Fibroblast of villous mesenchyme (primary cell): ENCODE measurements around the gene STK25. TPM values are rescaled to one million over a fixed set of nuclear protein-coding genes. Genes with fewer than 3 reads are reported as not detected.
"Not testable (repeated sequence)": the region's sequence is repeated elsewhere in the genome, so short reads cannot be mapped to it uniquely, and the experiment has no call there.

Source experiments
- DNase-seq: peaks from one replicate; pipeline ENCODE4 v3.0.0-alpha.2; 2010; ENCODE audit warnings: low read depth
- H3K4me3 ChIP-seq: 2 replicates; pipeline ENCODE4 v1.5.1; 2011; ENCODE audit warnings: low read depth, mild to moderate bottlenecking, low read length
- CTCF ChIP-seq: IDR thresholded peaks from 2 replicates; pipeline ENCODE4 v1.5.1; 2012; ENCODE audit warnings: low read depth, mild to moderate bottlenecking, low read length; ENCODE audit not compliant: insufficient read depth
- small RNA-seq: library from RNA; depleted of rRNA; stranded (forward); fragments of <200 nt; gene quantifications from one replicate; pipeline ENCODE3, GENCODE V24; 2012
- total RNA-seq: library from RNA; depleted of rRNA; stranded (reverse); fragments of >200 nt; gene quantifications from 2 replicates; pipeline ENCODE4 v1.2.3, GENCODE V29; 2012

Gene STK25
- total RNA-seq, 1 donor: 245 TPM

DNA sequence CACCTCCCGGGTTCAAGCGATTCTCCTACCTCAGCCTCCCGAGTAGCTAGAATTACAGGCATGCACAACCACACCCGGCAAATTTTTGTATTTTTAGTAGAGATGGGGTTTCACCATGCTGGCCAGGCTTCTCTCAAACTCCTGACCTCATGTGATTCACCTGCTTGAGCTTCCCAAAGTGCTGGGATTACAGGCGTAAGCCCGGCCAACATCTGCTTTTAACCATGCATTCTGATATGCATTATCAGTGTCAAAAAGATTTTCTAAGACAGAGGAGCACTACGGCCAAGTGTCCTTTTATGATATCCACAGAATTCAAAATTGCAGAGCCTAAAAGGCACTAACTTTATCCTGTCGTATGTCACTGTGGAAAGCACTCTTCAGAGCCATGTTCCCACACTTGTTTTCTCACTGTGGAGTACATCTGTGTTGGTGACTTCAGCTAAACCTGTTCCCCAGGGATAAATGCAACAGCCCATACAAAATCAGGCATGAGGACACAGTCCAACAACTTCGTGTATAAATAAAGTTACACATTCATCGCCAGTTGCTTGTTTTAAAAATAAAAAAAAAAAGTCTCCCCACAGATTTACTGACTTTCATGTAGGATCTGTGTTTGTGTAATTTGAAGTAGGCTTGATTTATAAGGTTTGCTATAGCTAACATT is 56.4 kb downstream of the STK25 start:
- no peak for TF ChIP-seq CTCF
- no peak overlapping the region for H3K4me3 ChIP-seq
- no peak for DNase-seq

DNA sequence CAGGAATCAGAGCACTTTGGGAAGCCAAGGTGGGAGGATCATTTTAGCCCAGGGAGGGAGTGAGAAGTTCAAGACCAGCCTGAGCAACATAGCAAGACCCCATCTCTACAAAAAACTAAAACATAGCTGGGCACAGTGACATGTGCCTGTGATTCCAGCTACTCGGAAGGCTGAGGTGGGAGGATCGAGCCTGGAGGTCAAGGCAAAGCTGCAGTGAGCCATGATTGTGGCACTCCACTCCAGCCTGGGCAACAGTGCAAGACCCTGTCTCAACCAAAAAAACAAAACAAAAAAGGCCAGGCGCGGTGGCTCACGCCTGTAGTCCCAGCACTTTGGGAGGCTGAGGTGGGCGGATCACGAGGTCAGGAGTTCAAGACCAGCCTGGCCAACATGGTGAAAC is 58.3 kb downstream of the STK25 start:
- H3K4me3 ChIP-seq, DNase-seq: not testable (repeated sequence)

GRCh38 chr2:241445426-241445825 is 63.0 kb downstream of the STK25 start:
- no peak for DNase-seq
- TF ChIP-seq CTCF: no peak
- H3K4me3 ChIP-seq: no peak overlapping the region

DNA sequence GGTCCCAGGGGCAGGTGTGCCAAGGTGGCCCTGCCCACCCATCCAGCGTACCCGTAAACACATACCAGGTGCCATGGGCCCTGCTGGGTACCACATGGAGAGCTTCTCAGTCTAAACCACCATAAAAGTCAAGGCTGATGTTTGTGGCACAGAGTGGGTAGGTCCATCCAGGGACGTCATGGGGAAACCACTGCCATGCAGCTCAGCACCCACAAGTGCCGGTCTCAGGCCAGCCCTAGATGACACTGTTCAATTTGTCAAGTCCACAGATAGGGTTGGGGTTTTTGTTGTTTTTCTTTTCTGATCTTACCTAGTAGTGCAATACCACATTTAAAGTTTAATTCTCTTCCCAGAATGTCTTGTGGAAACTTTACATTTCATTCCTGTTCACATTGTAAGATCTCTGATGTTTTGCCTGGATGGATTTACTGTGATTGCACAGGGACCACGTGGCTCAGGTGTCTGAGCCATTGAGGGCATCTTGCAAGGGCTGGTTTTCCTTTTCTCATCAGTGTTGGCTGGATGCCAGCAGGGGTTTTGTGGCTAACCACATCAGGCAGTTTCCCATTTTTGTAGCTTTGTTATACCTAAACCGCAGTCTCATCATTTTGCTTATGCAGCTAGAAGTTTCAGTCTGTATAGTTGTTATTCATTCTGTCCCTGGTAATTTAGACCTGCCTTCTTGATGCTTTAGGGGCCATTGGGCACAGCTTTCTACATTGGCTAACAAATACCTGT is 64.7 kb downstream of the STK25 start:
- peak; percentile 50 for DNase-seq
- no peak overlapping the region for H3K4me3 ChIP-seq
- no peak for TF ChIP-seq CTCF

Small RNA genes lying within 50 kb of the gene (small RNA-seq; reads per million reads assigned to genes)
- not detected for gene MIR3133

Other genes starting within 250 kb of the STK25 start
- 1,089 and 1,343 TPM in 2 replicates for gene HDLBP, start 192.9 kb downstream of the STK25 start, total RNA-seq
- 426 and 577 TPM in 2 replicates for gene SEPTIN2, start 192.7 kb downstream of the STK25 start, total RNA-seq
- gene FARP2, start 152.3 kb downstream of the STK25 start, total RNA-seq: 34.1 and 37.6 TPM in 2 replicates
- 42.2 and 54.0 TPM in 2 replicates for gene BOK, start 50.2 kb upstream of the STK25 start, total RNA-seq
- 35.4 and 36.7 TPM in 2 replicates for gene THAP4, start 128.6 kb upstream of the STK25 start, total RNA-seq
- gene ATG4B, start 129.1 kb upstream of the STK25 start, total RNA-seq: 36.7 and 47.1 TPM in 2 replicates
- 33.2 and 40.9 TPM in 2 replicates for gene DTYMK, start 178.2 kb upstream of the STK25 start, total RNA-seq
- 13.2 and 21.2 TPM in 2 replicates for gene ING5, start 193.5 kb upstream of the STK25 start, total RNA-seq
- gene D2HGDH, start 226.0 kb upstream of the STK25 start, total RNA-seq: 13.4 and 18.0 TPM in 2 replicates